Activated gamma-delta T cell (primary cell): ENCODE data around the gene PSMB2.

Source experiments
- DNase-seq: peaks from one replicate; lab custom pipeline; 2025; lab: John Stamatoyannopoulos, UW

PSMB2 gene

GRCh38 chr1:35642471-35642955 is 1.2 kb upstream of the PSMB2 start:
- no peak for DNase-seq

- no peak for DNase-seq
Measured at GRCh38 chr1:35640380-35641232, 720 bp downstream of the PSMB2 start.

- no peak for DNase-seq
Measured at GRCh38 chr1:35637401-35637809, 3.9 kb downstream of the PSMB2 start.

- no peak for DNase-seq
Measured at GRCh38 chr1:35633547-35633946, 7.8 kb downstream of the PSMB2 start.

- DNase-seq: no peak
Measured at GRCh38 chr1:35631396-35631795, 9.9 kb downstream of the PSMB2 start.

GRCh38 chr1:35629051-35629450 is 12.3 kb downstream of the PSMB2 start:
- no peak for DNase-seq

GRCh38 chr1:35623832-35624231 is 17.5 kb downstream of the PSMB2 start:
- DNase-seq: no peak

GRCh38 chr1:35622510-35623178 is 18.7 kb downstream of the PSMB2 start:
- DNase-seq: no peak

GRCh38 chr1:35619237-35620121 is 21.8 kb downstream of the PSMB2 start:
- no peak for DNase-seq

- DNase-seq: no peak
Measured at GRCh38 chr1:35615440-35615839, 25.9 kb downstream of the PSMB2 start.

- DNase-seq: no peak
Measured at GRCh38 chr1:35611655-35612054, 29.7 kb downstream of the PSMB2 start.

- DNase-seq: no peak
Measured at GRCh38 chr1:35605867-35606182, 35.5 kb downstream of the PSMB2 start.

- no peak for DNase-seq
Measured at GRCh38 chr1:35605071-35605866, 36.1 kb downstream of the PSMB2 start.

GRCh38 chr1:35603941-35604340 is 37.4 kb downstream of the PSMB2 start:
- DNase-seq: no peak

- DNase-seq: no peak
Measured at GRCh38 chr1:35603468-35603867, 37.9 kb downstream of the PSMB2 start.

- DNase-seq: no peak
Measured at GRCh38 chr1:35600593-35600992, 40.7 kb downstream of the PSMB2 start.

- DNase-seq: no peak
Measured at GRCh38 chr1:35599411-35599810, 41.9 kb downstream of the PSMB2 start.

- no peak for DNase-seq
Measured at GRCh38 chr1:35598895-35599294, 42.4 kb downstream of the PSMB2 start.

GRCh38 chr1:35597870-35598269 is 43.5 kb downstream of the PSMB2 start:
- no peak for DNase-seq

- DNase-seq: no peak
Measured at GRCh38 chr1:35595684-35596083, 45.6 kb downstream of the PSMB2 start.

GRCh38 chr1:35594005-35594760 is 47.1 kb downstream of the PSMB2 start:
- DNase-seq: no peak
